ENCODE data around the gene EFNA5.

The EFNA5 gene

DNA sequence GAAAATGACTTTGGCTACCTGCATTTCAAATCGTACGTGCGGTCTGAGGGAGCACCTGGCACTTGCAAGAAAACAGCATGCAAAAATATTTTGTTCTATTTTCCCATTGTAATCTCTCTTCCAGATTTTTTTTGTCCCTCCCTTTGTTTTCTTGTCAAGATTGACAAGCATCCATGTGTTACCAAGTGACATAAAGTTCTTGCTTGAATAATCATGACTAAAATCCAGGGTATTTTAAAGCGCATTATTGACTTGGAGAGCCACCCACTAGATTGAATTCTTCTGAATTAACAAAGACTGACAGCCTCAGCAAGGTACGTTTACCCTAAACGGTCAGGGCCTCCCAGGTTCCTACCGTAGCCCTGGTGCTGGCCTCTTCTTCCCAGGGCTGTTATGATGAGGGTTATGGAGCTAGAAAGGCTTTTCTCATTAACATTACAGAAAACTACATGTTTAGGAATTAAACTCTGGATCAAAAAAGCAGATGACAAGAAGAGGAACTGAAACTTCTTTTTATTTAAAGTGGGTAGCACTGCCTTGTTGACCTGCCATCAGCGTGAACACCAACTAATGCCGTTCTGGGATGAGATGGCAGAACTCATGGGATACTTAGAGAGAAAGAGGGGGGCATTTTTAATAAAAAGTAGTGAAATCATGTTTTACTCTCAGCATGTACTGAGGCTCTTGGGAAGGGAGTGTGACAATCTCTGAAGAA lies 297.0 kb downstream of the EFNA5 start:
- TF ChIP-seq, protein P1, sequence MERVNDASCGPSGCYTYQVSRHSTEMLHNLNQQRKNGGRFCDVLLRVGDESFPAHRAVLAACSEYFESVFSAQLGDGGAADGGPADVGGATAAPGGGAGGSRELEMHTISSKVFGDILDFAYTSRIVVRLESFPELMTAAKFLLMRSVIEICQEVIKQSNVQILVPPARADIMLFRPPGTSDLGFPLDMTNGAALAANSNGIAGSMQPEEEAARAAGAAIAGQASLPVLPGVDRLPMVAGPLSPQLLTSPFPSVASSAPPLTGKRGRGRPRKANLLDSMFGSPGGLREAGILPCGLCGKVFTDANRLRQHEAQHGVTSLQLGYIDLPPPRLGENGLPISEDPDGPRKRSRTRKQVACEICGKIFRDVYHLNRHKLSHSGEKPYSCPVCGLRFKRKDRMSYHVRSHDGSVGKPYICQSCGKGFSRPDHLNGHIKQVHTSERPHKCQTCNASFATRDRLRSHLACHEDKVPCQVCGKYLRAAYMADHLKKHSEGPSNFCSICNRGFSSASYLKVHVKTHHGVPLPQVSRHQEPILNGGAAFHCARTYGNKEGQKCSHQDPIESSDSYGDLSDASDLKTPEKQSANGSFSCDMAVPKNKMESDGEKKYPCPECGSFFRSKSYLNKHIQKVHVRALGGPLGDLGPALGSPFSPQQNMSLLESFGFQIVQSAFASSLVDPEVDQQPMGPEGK (CRISPR knock-in tag; IDR thresholded peaks at IDR 0.05; ENCODE audit: borderline replicate concordance) = no peak
- TF ChIP-seq ZC3H10 (CRISPR knock-in tag; IDR thresholded peaks at IDR 0.05) (no peak), SNAI2 (CRISPR knock-in tag; IDR thresholded peaks at IDR 0.05) (no peak), ZFP30 (CRISPR knock-in tag; IDR thresholded peaks at IDR 0.05) (no peak), TSHZ2 (CRISPR knock-in tag; IDR thresholded peaks at IDR 0.05) (no peak), ISL1 (CRISPR knock-in tag; IDR thresholded peaks at IDR 0.05) (no peak), ZNF70 (CRISPR knock-in tag; IDR thresholded peaks at IDR 0.05) (no peak), ESRRG (CRISPR knock-in tag; IDR thresholded peaks at IDR 0.05) (no peak), ZNF8 (CRISPR knock-in tag; IDR thresholded peaks at IDR 0.05) (no peak), CSDC2 (CRISPR knock-in tag; IDR thresholded peaks at IDR 0.05) (no peak), ARNTL (CRISPR knock-in tag; IDR thresholded peaks at IDR 0.05; ENCODE audit: borderline replicate concordance, low read depth) (no peak), TCF4 (CRISPR knock-in tag; IDR thresholded peaks at IDR 0.05; ENCODE audit: borderline replicate concordance) (no peak), ZNF565 (CRISPR knock-in tag; conservative IDR thresholded peaks at IDR 0.05; ENCODE audit: low read depth) (no peak), GLIS3 (CRISPR knock-in tag; IDR thresholded peaks at IDR 0.05) (no peak), POU6F1 (CRISPR knock-in tag; IDR thresholded peaks at IDR 0.05; ENCODE audit: borderline replicate concordance, low read depth) (no peak), ZFP3 (CRISPR knock-in tag; IDR thresholded peaks at IDR 0.05) (no peak), TOX (CRISPR knock-in tag; IDR thresholded peaks at IDR 0.05; ENCODE audit: borderline replicate concordance) (no peak), RARB (CRISPR knock-in tag; IDR thresholded peaks at IDR 0.05) (no peak), OSR1 (CRISPR knock-in tag; IDR thresholded peaks at IDR 0.05) (no peak)
- TF ChIP-seq, protein P2, sequence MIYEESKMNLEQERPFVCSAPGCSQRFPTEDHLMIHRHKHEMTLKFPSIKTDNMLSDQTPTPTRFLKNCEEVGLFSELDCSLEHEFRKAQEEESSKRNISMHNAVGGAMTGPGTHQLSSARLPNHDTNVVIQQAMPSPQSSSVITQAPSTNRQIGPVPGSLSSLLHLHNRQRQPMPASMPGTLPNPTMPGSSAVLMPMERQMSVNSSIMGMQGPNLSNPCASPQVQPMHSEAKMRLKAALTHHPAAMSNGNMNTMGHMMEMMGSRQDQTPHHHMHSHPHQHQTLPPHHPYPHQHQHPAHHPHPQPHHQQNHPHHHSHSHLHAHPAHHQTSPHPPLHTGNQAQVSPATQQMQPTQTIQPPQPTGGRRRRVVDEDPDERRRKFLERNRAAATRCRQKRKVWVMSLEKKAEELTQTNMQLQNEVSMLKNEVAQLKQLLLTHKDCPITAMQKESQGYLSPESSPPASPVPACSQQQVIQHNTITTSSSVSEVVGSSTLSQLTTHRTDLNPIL (CRISPR knock-in tag; IDR thresholded peaks at IDR 0.05; ENCODE audit: low read depth) = no peak
- ATAC-seq = no peak

GRCh38 chr5:107372723-107373450 lies 297.9 kb downstream of the EFNA5 start:
- TF ChIP-seq ZNF8 (CRISPR knock-in tag; IDR thresholded peaks at IDR 0.05) (no peak), ZC3H10 (CRISPR knock-in tag; IDR thresholded peaks at IDR 0.05) (no peak), RARB (CRISPR knock-in tag; IDR thresholded peaks at IDR 0.05) (no peak), TCF4 (CRISPR knock-in tag; IDR thresholded peaks at IDR 0.05; ENCODE audit: borderline replicate concordance) (no peak), ZNF565 (CRISPR knock-in tag; conservative IDR thresholded peaks at IDR 0.05; ENCODE audit: low read depth) (no peak), BACH2 (CRISPR knock-in tag; IDR thresholded peaks at IDR 0.05; ENCODE audit: borderline replicate concordance) (no peak), PPARA (CRISPR knock-in tag; IDR thresholded peaks at IDR 0.05; ENCODE audit: borderline replicate concordance) (no peak), CSDC2 (CRISPR knock-in tag; IDR thresholded peaks at IDR 0.05) (no peak), ISL1 (CRISPR knock-in tag; IDR thresholded peaks at IDR 0.05) (no peak)
- ATAC-seq = no peak
